Activated T-helper 1 cell treated with anti-CD3 and anti-CD28 coated beads, Interleukin-12 subunit alpha, Interleukin-12 subunit beta, Interleukin-2, Interleukin-4 antibody, amounts not matched to agents 30 ng/mL and 10 ng/mL and 1 ng/mL, durations not matched to agents 14 hours and 24 hours and 36 hours (primary cell): Measurements from ENCODE around the gene RTN4RL1. TPM values are rescaled to one million over a fixed set of nuclear protein-coding genes. Genes with fewer than 3 reads are reported as not detected.

Experiments used
- DNase-seq: peaks from one replicate; pipeline ENCODE4 v3.0.0; 2021; ENCODE audit warnings: low spot score
- H3K27ac Mint-ChIP-seq: one replicate; pipeline ENCODE4 v1.8.0; 2021; ENCODE audit warnings: mild to moderate bottlenecking, mixed read lengths
- H3K27me3 Mint-ChIP-seq: one replicate; pipeline ENCODE4 v1.8.0; 2022; ENCODE audit warnings: mild to moderate bottlenecking, moderate library complexity, mixed read lengths; ENCODE audit not compliant: insufficient read depth
- H3K36me3 Mint-ChIP-seq: one replicate; pipeline ENCODE4 v1.8.0; 2021; ENCODE audit warnings: low read depth, mixed read lengths
- H3K4me1 Mint-ChIP-seq: one replicate; pipeline ENCODE4 v1.8.0; 2021; ENCODE audit warnings: low read depth, mixed read lengths
- H3K4me3 Mint-ChIP-seq: one replicate; pipeline ENCODE4 v1.8.0; 2021; ENCODE audit warnings: mild to moderate bottlenecking, moderate library complexity, mixed read lengths
- H3K9me3 Mint-ChIP-seq: one replicate; pipeline ENCODE4 v1.8.0; 2021; ENCODE audit warnings: mixed read lengths
- intact Hi-C: fragments of 100-400 bp; cut with micrococcal nuclease; formaldehyde crosslinking; loops from one replicate; pipeline ENCODE4 v1.15.1; 2024
- total RNA-seq: library from RNA; stranded (reverse); gene quantifications from 2 replicates; pipeline ENCODE4 v1.2.3, GENCODE V29; 2022

RTN4RL1 gene
- total RNA-seq, 1 donor from 2014 or later: 1.0 TPM

DNA sequence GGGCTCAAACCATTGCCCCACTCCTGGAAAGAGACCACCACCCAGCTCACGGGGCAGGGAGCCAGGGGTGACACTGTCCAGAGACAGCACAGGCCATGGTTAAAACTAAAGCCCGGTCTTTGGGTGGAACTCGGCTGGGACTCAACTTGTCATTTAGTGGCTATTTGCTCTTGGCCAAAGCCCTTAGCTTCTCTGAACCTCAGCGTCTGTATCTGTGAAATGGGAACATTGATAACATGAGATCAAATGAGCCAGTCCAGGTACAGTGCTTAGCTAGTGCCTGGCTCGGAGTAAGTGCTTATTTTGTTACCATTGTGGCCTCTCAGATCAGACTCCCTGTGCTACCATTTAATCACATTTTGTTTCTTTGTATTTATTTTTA, 48.5 kb downstream of the RTN4RL1 start:
- Mint-ChIP-seq H3K27me3 (peaks cover 24% of the 10 kb centered on the region), H3K4me3 (no peak overlapping the region), H3K36me3 (peaks cover 2% of the 10 kb centered on the region), H3K4me1 (peaks cover 18% of the 10 kb centered on the region), H3K27ac (no peak overlapping the region), H3K9me3 (no peaks in the 10 kb centered on the region)
- DNase-seq: no peak
- intact Hi-C loops: loop anchor here (10.0 kb wide), 1 partner anchor 52 kb away; no protein-coding TSS in a partner anchor

GRCh38 chr17:1976000-1976682, 49.0 kb downstream of the RTN4RL1 start:
- H3K27me3 Mint-ChIP-seq: peaks cover 24% of the 10 kb centered on the region
- no peak for DNase-seq
- intact Hi-C loops: loop anchor here (10.0 kb wide), 1 partner anchor 51 kb away; no protein-coding TSS in a partner anchor
- H3K4me3 Mint-ChIP-seq: no peak overlapping the region
- H3K9me3 Mint-ChIP-seq: peaks cover 3% of the 10 kb centered on the region
- peaks cover 2% of the 10 kb centered on the region for H3K36me3 Mint-ChIP-seq
- peaks cover 18% of the 10 kb centered on the region for H3K4me1 Mint-ChIP-seq
- no peak overlapping the region for H3K27ac Mint-ChIP-seq

DNA sequence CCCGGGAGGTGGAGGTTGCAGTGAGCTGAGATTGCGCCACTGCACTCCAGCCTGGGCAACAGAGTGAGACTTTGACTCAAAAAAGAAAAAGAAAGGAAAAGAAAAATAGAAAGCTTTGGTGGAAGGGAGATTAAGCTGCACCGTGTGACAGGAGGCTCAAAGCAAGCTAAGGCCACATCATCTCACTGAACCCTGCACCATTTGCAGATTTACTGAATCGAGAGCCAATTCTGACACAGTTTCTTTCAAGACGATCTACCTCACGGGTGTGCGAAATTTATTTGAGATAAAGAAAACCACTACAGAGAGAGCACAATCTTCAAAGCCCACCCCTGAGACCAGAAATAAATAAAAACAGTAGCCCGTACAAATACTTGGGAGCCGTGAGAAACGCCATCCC, 49.6 kb downstream of the RTN4RL1 start:
- H3K27me3 Mint-ChIP-seq: peaks cover 24% of the 10 kb centered on the region
- H3K4me1 Mint-ChIP-seq: peaks cover 18% of the 10 kb centered on the region
- H3K27ac Mint-ChIP-seq: no peak overlapping the region
- H3K4me3 Mint-ChIP-seq: no peak overlapping the region
- intact Hi-C loops: loop anchor here (10.0 kb wide), 1 partner anchor 51 kb away; no protein-coding TSS in a partner anchor
- no peak for DNase-seq
- peaks cover 8% of the 10 kb centered on the region for H3K9me3 Mint-ChIP-seq
- H3K36me3 Mint-ChIP-seq: peaks cover 2% of the 10 kb centered on the region

DNA sequence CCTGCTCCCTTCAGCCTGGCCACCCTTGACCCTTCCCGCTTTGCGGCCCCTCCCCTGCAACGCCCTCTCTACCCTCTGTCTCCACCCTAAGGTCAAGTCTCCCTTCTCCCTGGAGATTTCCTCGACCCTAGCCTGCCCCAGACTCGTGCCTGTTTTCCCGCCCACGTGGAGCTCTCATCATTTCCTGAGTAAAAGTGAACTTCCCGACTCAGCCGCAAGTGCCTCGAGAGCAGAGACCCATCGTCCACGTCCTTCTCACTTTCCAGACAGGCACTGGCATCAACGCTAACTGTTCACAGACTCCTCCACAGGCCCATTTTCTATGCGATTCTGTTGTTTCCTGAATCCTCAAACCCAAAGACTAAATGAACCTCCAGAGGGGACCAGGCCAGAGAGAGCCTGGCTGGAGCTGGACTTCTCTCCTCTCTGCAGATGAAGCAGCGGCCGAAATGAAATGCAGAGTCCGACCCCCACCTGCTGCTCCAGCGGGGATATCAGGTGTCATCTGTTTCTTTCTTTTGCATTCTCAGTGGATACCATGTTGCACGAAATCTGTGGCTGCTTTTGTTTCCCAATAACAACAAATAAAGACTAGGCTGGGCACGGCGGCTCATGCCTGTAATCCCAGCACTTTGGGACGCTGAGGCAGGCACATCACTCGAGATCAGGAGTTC, 52.5 kb downstream of the RTN4RL1 start:
- Mint-ChIP-seq H3K9me3 (peaks cover 9% of the 10 kb centered on the region), H3K27me3 (peaks cover 12% of the 10 kb centered on the region), H3K4me3 (no peak overlapping the region), H3K36me3 (peaks cover 2% of the 10 kb centered on the region), H3K4me1 (peaks cover 18% of the 10 kb centered on the region), H3K27ac (no peak overlapping the region)
- intact Hi-C loops: loop anchor here (10.0 kb wide), 1 partner anchor 48 kb away; no protein-coding TSS in a partner anchor
- no peak for DNase-seq

DNA sequence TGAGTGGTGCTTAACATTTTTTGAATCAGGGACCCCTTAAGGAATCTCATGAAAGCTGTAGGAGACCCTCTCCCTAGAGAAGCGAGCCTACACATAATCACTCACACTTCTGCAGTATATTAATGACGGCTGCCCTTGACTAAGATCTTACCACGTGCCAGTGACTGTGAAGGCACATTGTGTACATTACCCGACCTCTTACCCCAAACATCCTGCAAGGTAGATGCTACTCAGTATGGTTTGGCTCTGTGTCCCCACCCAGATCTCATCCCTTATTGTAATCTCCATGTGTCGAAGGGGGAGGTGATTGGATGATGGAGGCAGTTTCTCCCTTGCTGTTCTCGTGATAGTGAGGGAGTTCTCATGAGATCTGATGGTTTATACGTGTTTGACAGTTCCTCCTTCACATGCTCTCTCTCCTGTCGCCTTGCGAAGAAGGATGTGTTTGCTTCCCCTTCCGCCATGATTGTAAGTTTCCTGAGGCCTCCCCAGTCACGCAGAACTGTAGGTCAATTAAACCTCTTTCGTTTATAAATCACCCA, 54.2 kb downstream of the RTN4RL1 start:
- peaks cover 9% of the 10 kb centered on the region for H3K27me3 Mint-ChIP-seq
- H3K4me3 Mint-ChIP-seq: no peak overlapping the region
- peaks cover 11% of the 10 kb centered on the region for H3K4me1 Mint-ChIP-seq
- H3K27ac Mint-ChIP-seq: no peak overlapping the region
- H3K9me3 Mint-ChIP-seq: peaks cover 9% of the 10 kb centered on the region
- intact Hi-C loops: loop anchor here (10.0 kb wide), 1 partner anchor 46 kb away; no protein-coding TSS in a partner anchor
- H3K36me3 Mint-ChIP-seq: peaks cover 2% of the 10 kb centered on the region
- DNase-seq: no peak

DNA sequence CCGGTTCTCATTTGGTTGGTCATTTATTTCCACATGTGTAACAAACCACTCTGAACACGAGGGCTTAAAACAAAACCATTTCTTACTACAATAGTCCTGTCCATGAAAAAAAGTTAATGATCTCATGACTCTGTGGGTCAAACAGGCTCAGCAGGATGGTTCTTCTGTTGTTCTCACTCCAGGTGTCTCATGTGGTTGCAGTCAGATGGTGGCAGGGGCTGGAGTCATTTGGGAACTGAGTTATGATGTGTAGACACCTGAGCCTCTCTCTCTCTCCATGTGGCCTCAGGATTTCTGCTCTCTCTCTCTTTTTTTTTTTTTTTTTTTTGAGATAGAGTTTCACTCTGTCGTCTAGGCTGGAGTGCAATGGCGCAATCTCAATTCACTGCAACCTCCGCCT, 55.4 kb downstream of the RTN4RL1 start:
- Mint-ChIP-seq H3K4me3 (no peak overlapping the region), H3K9me3 (peaks cover 9% of the 10 kb centered on the region), H3K4me1 (peaks cover 6% of the 10 kb centered on the region), H3K27ac (no peak overlapping the region), H3K36me3 (peaks cover 2% of the 10 kb centered on the region), H3K27me3 (peaks cover 9% of the 10 kb centered on the region)
- DNase-seq: no peak
- intact Hi-C loops: loop anchor here (10.0 kb wide), 1 partner anchor 45 kb away; no protein-coding TSS in a partner anchor

DNA sequence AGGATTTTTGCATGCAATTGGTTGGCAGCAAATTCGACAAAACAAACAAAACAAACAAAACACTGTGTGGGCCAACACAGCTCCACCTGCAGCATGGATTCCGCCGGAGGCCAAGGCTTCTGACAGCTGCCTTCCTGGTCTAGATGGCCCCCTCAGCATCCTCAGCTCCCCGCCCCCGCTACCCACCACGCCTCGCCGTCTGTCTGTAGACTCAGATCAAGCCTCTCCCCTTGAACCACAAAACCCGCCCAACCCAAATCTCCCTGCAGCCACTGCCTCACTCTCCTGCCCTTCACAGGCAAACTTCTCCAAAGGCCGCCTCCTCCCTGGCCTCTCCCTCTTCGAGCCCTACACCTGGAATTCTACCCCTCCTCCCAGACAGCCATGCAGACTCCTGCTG, 57.9 kb downstream of the RTN4RL1 start:
- no peaks in the 10 kb centered on the region for H3K36me3 Mint-ChIP-seq
- peaks cover under 1% of the 10 kb centered on the region for H3K4me1 Mint-ChIP-seq
- no peak for DNase-seq
- H3K9me3 Mint-ChIP-seq: peaks cover 9% of the 10 kb centered on the region
- H3K27ac Mint-ChIP-seq: no peak overlapping the region
- no peak overlapping the region for H3K4me3 Mint-ChIP-seq
- H3K27me3 Mint-ChIP-seq: peaks cover 5% of the 10 kb centered on the region
- intact Hi-C loops: no loop called here

DNA sequence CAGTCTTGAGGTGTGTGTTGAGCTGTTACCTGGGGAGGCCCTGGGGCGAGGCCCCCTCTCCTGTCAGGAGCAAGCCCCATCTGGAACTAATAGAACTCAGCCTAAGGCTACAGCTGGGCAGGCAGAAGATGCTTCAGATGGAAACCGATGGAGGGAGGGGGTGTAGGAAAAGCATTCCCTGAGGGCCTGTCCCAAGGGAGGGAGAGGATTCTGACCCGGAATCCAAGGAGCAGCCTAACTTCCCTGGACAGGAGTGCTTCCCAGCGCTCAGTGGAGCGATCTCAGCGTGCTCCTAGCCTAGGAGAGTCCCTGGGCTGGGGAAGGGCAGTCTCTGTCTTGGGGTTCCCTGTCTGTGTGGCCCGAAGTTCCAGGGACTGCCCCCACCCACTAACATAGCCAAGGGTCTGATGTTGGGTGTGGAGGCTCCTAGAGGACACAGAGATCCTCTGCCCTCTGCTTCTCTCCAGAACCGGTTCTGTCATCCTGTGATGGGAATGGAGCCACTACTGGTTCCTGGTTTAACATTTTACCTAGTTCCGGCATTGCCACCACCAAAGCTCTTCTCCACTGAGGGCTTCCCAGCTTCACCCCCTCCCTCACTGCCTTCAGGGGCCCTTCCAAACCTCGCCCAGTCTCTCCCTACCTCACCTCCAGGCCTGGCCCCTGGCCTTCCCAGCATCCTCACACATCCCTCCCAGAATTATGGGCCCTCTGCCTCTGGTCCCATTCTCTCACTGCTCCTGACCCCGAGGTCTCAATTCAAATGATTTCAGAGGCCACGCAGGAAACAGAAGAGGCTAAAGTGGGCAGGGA, 58.7 kb downstream of the RTN4RL1 start:
- intact Hi-C loops: no loop called here
- Mint-ChIP-seq H3K36me3 (no peaks in the 10 kb centered on the region), H3K9me3 (peaks cover 9% of the 10 kb centered on the region), H3K27me3 (peaks cover 7% of the 10 kb centered on the region), H3K4me3 (no peak overlapping the region), H3K27ac (no peak overlapping the region), H3K4me1 (no peaks in the 10 kb centered on the region)
- no peak for DNase-seq

- DNase-seq: no peak
- H3K4me3 Mint-ChIP-seq: no peak overlapping the region
- peaks cover 9% of the 10 kb centered on the region for H3K27me3 Mint-ChIP-seq
- H3K27ac Mint-ChIP-seq: no peak overlapping the region
- H3K4me1 Mint-ChIP-seq: no peaks in the 10 kb centered on the region
- H3K36me3 Mint-ChIP-seq: no peaks in the 10 kb centered on the region
- intact Hi-C loops: no loop called here
- peaks cover 2% of the 10 kb centered on the region for H3K9me3 Mint-ChIP-seq
Observed at GRCh38 chr17:1965556-1966273, 59.4 kb downstream of the RTN4RL1 start.

GRCh38 chr17:1963250-1963649, 61.9 kb downstream of the RTN4RL1 start:
- no peak for DNase-seq
- Mint-ChIP-seq H3K27ac (no peak overlapping the region), H3K9me3 (no peaks in the 10 kb centered on the region), H3K4me1 (no peaks in the 10 kb centered on the region), H3K36me3 (no peaks in the 10 kb centered on the region), H3K4me3 (no peak overlapping the region), H3K27me3 (peaks cover 7% of the 10 kb centered on the region)
- intact Hi-C loops: no loop called here

- Mint-ChIP-seq H3K9me3 (no peaks in the 10 kb centered on the region), H3K36me3 (no peaks in the 10 kb centered on the region), H3K27me3 (peaks cover 7% of the 10 kb centered on the region), H3K27ac (no peak overlapping the region), H3K4me1 (no peaks in the 10 kb centered on the region), H3K4me3 (no peak overlapping the region)
- DNase-seq: no peak
- intact Hi-C loops: no loop called here
Observed at GRCh38 chr17:1961189-1961588, 63.9 kb downstream of the RTN4RL1 start.

GRCh38 chr17:1960545-1960912, 64.6 kb downstream of the RTN4RL1 start:
- Mint-ChIP-seq H3K4me3 (no peak overlapping the region), H3K4me1 (no peaks in the 10 kb centered on the region), H3K27ac (no peak overlapping the region), H3K36me3 (no peaks in the 10 kb centered on the region), H3K27me3 (peaks cover 4% of the 10 kb centered on the region), H3K9me3 (no peaks in the 10 kb centered on the region)
- DNase-seq: no peak
- intact Hi-C loops: no loop called here
